K562 (cell line): ENCODE data around the gene RXRA. TPM values are rescaled to one million over a fixed set of nuclear protein-coding genes. Genes with fewer than 3 reads are reported as not detected.
A peak's percentile ranks its signal among the peaks of the same experiment; 100 is the strongest.

Experiments
- ATF6 ChIP-seq: sonication (generic); formaldehyde crosslinking; IDR thresholded peaks from 2 replicates; pipeline ENCODE4 v1.4.0; 2020; ENCODE audit warnings: mild to moderate bottlenecking, missing genetic modification reagents
- CGGBP1 ChIP-seq: fragments of 250-450 bp; sonication (Bioruptor Pico); IDR thresholded peaks from 2 replicates; pipeline ENCODE4 v1.9.0; 2021; ENCODE audit warnings: mild to moderate bottlenecking
- CREB1 ChIP-seq, 2 experiments: sonication (generic) in 1 of 2; formaldehyde crosslinking in 1 of 2; IDR thresholded peaks; 2 replicates each; pipeline versions ENCODE4 v1.6.1 to v1.8.0; 2012 to 2022; ENCODE audit warnings: inconsistent platforms in 1 of 2, mild to moderate bottlenecking in 1 of 2, missing genetic modification reagents in 1 of 2, moderate library complexity in 1 of 2
- E2F6 ChIP-seq, 2 experiments: IDR thresholded peaks; 2 replicates each; pipeline ENCODE4 v1.6.1; 2011; ENCODE audit warnings: borderline replicate concordance in 1 of 2, control low read depth in 1 of 2, low read depth in 1 of 2, low read length in 1 of 2, mild to moderate bottlenecking in 1 of 2, mixed read lengths in 1 of 2, moderate library complexity in 1 of 2; ENCODE audit not compliant: insufficient read depth in 1 of 2, insufficient read length in 1 of 2, poor library complexity in 1 of 2, severe bottlenecking in 1 of 2; ENCODE audit errors: extremely low read depth in 1 of 2
- EP400 ChIP-seq: fragments of 450-650 bp; IDR thresholded peaks from 2 replicates; pipeline ENCODE4 v1.6.1; 2017; ENCODE audit warnings: antibody characterized with exemption, mild to moderate bottlenecking, moderate library complexity
- EWSR1 ChIP-seq: fragments of 450-650 bp; IDR thresholded peaks from 2 replicates; pipeline ENCODE4 v1.6.1; 2018; ENCODE audit warnings: borderline replicate concordance, mild to moderate bottlenecking, low read depth, moderate library complexity; ENCODE audit not compliant: partially characterized antibody
- FOXA1 ChIP-seq: fragments of 450-650 bp; IDR thresholded peaks from 2 replicates; pipeline ENCODE4 v1.6.1; 2016; ENCODE audit warnings: mild to moderate bottlenecking, borderline replicate concordance
- HLTF ChIP-seq: fragments of 450-650 bp; IDR thresholded peaks from 2 replicates; pipeline ENCODE4 v1.6.1; 2016
- HNRNPK ChIP-seq: fragments of 200-400 bp; formaldehyde crosslinking; IDR thresholded peaks from one replicate; pipeline ENCODE4 v1.6.1; 2018; ENCODE audit warnings: mild to moderate bottlenecking, low read depth, low read length; ENCODE audit not compliant: poor library complexity, severe bottlenecking
- HOXB6 ChIP-seq: fragments of 250-450 bp; sonication (Bioruptor Pico); IDR thresholded peaks from 2 replicates; pipeline ENCODE4 v1.5.1; 2022; ENCODE audit warnings: mild to moderate bottlenecking, borderline replicate concordance
- KDM4B ChIP-seq, 2 experiments: fragments of 450-650 bp in 1 of 2; sonication (generic) in 1 of 2; IDR thresholded peaks; 2 replicates each; pipeline ENCODE4 v1.6.1; 2016 to 2017; ENCODE audit warnings: borderline replicate concordance in 2 of 2, antibody characterized with exemption in 1 of 2, low read depth in 1 of 2, mild to moderate bottlenecking in 1 of 2
- LEF1 ChIP-seq: fragments of 450-650 bp; IDR thresholded peaks from 2 replicates; pipeline ENCODE4 v1.6.1; 2016; ENCODE audit warnings: mild to moderate bottlenecking
- MED1 ChIP-seq: sonication (generic); formaldehyde crosslinking; IDR thresholded peaks from 2 replicates; pipeline ENCODE4 v1.8.1; 2023; ENCODE audit warnings: missing genetic modification reagents, borderline replicate concordance
- MEF2D ChIP-seq: conservative IDR thresholded peaks from 2 replicates; pipeline ENCODE4 v1.6.1; 2016; ENCODE audit warnings: low read depth, missing genetic modification characterization, missing compliant biosample characterization
- MEIS2 ChIP-seq: fragments of 450-650 bp; IDR thresholded peaks from 2 replicates; pipeline ENCODE4 v1.6.1; 2014; ENCODE audit warnings: mild to moderate bottlenecking; ENCODE audit not compliant: partially characterized antibody
- MTA2 ChIP-seq: fragments of 450-650 bp; IDR thresholded peaks from 2 replicates; pipeline ENCODE4 v1.6.1; 2016; ENCODE audit warnings: low read depth
- PHF20 ChIP-seq: fragments of 450-650 bp; IDR thresholded peaks from 2 replicates; pipeline ENCODE4 v1.6.1; 2018; ENCODE audit not compliant: partially characterized antibody
- SRSF7 ChIP-seq: fragments of 200-400 bp; formaldehyde crosslinking; optimal IDR thresholded peaks from 2 replicates; pipeline ENCODE3; 2017; ENCODE audit warnings: mild to moderate bottlenecking, low read depth, low read length
- TRIM24 ChIP-seq, 2 experiments: fragments of 450-650 bp; IDR thresholded peaks; 2 replicates each; pipeline ENCODE4 v1.6.1; 2016
- ZNF124 ChIP-seq: sonication (generic); formaldehyde crosslinking; IDR thresholded peaks from 2 replicates; pipeline ENCODE4 v1.8.1; 2022; ENCODE audit warnings: missing genetic modification reagents
- ZNF41 ChIP-seq: fragments of 250-450 bp; sonication (Bioruptor Pico); conservative IDR thresholded peaks from 2 replicates; pipeline ENCODE4 v1.4.0; 2020; ENCODE audit warnings: mild to moderate bottlenecking
- ZNF436 ChIP-seq: fragments of 250-450, 450-650 bp; sonication (Bioruptor Pico); formaldehyde crosslinking; IDR thresholded peaks from 2 replicates; pipeline ENCODE4 v1.7.0; 2020; ENCODE audit warnings: mild to moderate bottlenecking
- ZNF639 ChIP-seq, 2 experiments: fragments of 200-800 bp in 1 of 2; sonication (Bioruptor generic) in 1 of 2; sonication (generic) in 1 of 2; formaldehyde crosslinking in 1 of 2; IDR thresholded peaks in 1 of 2; conservative IDR thresholded peaks in 1 of 2; 2 replicates each; pipeline versions ENCODE4 v1.5.0 to v1.6.1; 2016 to 2020; ENCODE audit warnings: missing compliant biosample characterization in 1 of 2, missing genetic modification characterization in 1 of 2, missing genetic modification reagents in 1 of 2
- polyA plus RNA-seq, 8 experiments: library from polyadenylated mRNA; depleted of rRNA in 4 of 8; stranded (reverse) in 5 of 8; unstranded in 3 of 8; fragments of >200 nt; fragmentation: Nextera tagmentation in 2 of 8; fragmentation: Illumina TruSeq in 1 of 8; extraction: Ambion mirVana in 2 of 8; extraction: Trizol in 1 of 8; gene quantifications; 2 replicates each; pipeline versions ENCODE4 v1.2.1 to v1.2.3, GENCODE V29; 2011 to 2014; ENCODE audit warnings: inconsistent platforms in 1 of 8, missing spikeins in 1 of 8
- total RNA-seq, 7 experiments: library from RNA; depleted of rRNA in 6 of 7; stranded (reverse); fragments of >200 nt in 6 of 7; fragmentation: Illumina TruSeq in 2 of 7; extraction: Trizol in 2 of 7; gene quantifications; 2 replicates each; pipeline versions ENCODE4 v1.2.1 to v1.2.3, GENCODE V29; 2011 to 2021; ENCODE audit warnings: low replicate concordance in 1 of 7

The RXRA gene
- total and polyA plus RNA-seq, 9 of the 15 experiments (the other 6 are each of a cell fraction or from before 2014, with no cell fraction given), result 0.35 to 23.6 (median 4.6) TPM

GRCh38 chr9:134338394-134339182, 12.3 kb downstream of the RXRA start (continued):
- TF ChIP-seq LEF1 (peak; percentile 78), HNRNPK (no peak), MEIS2 (peak; percentile 16), ZNF124 (CRISPR knock-in tag) (no peak), TRIM24 (IDR thresholded peaks at IDR 0.05) (peak; percentile 87 to 92), E2F6 (IDR thresholded peaks at IDR 0.05; ENCODE audit: borderline replicate concordance in 1 of 2, extremely low read depth in 1 of 2, insufficient read depth in 1 of 2, insufficient read length in 1 of 2, low read depth in 1 of 2, low read length in 1 of 2, poor library complexity in 1 of 2, severe bottlenecking in 1 of 2) (peak; percentile 23 to 54), EWSR1 (no peak), ZNF436 (no peak), ATF6 (CRISPR knock-in tag) (0 out of 2 replicates have a peak, but pooled peaks have one; percentile 45), CREB1 (IDR thresholded peaks at IDR 0.05) (peak; percentile 79), CREB1 (CRISPR knock-in tag; IDR thresholded peaks at IDR 0.05) (peak; percentile 66; the same call in 1 of the 2 replicates), ZNF639 (CRISPR knock-in tag; conservative IDR thresholded peaks at IDR 0.05 in 1 of 2, IDR thresholded peaks at IDR 0.05 in 1 of 2) (peak in 1 of 2 experiments; percentile 81; a peak in 1 of 4 replicates), CGGBP1 (CRISPR knock-in tag) (no peak), ZNF41 (no peak), MEF2D (0 out of 2 replicates have a peak, but pooled peaks have one; percentile 43), MED1 (no peak), FOXA1 (no peak), MTA2 (peak; percentile 97), EP400 (no peak), SRSF7 (no peak), HLTF (no peak), HOXB6 (CRISPR knock-in tag) (no peak), KDM4B (IDR thresholded peaks at IDR 0.05; ENCODE audit: borderline replicate concordance in 2 of 2, low read depth in 1 of 2) (peak in 1 of 2 experiments; percentile 63; a peak in 1 of 4 replicates), PHF20 (no peak)
